ENCODE data around the gene GULP1. TPM values are rescaled to one million over a fixed set of nuclear protein-coding genes. Genes with fewer than 3 reads are reported as not detected.
A peak's percentile ranks its signal among the peaks of the same experiment; 100 is the strongest.

Gene GULP1
- polyA plus RNA-seq, 3 donors, result 51.1 to 66.6 (median 60.2) TPM

- no peak for DNase-seq (ENCODE audit: extremely low read depth in 1 of 11, low read depth in 9 of 11, low spot score in 4 of 11)
These were observed 24.7 kb downstream of the GULP1 start for GRCh38 chr2:188316342-188316741.

- DNase-seq (ENCODE audit: extremely low read depth in 1 of 11, low read depth in 9 of 11, low spot score in 4 of 11), result no peak
These were observed 25.2 kb downstream of the GULP1 start for GRCh38 chr2:188316791-188317423.

- DNase-seq (ENCODE audit: extremely low read depth in 1 of 11, low read depth in 9 of 11, low spot score in 4 of 11), result no peak
These were observed 26.6 kb downstream of the GULP1 start for GRCh38 chr2:188318161-188318749.

DNA sequence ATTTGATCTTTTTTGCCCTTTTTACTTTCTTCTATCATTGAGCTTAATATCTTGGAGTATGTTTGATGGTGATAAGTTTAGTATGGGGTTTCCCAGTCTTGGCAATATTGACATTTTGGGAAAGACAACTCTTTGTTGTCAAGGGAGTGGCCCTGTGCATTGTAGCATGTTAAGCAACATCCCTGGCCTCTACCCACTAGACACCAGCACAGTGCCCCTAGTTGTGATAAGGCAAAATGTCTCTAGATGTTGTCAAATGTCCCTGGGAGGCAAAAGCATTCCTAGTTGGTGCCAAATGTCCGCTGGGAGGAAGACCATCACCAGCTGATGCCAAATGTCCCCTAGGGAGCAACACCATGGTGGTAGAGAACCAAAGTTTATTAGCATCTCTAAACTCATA lies 28.2 kb downstream of the GULP1 start:
- DNase-seq (ENCODE audit: extremely low read depth in 1 of 11, low read depth in 9 of 11, low spot score in 4 of 11), result no peak

DNA sequence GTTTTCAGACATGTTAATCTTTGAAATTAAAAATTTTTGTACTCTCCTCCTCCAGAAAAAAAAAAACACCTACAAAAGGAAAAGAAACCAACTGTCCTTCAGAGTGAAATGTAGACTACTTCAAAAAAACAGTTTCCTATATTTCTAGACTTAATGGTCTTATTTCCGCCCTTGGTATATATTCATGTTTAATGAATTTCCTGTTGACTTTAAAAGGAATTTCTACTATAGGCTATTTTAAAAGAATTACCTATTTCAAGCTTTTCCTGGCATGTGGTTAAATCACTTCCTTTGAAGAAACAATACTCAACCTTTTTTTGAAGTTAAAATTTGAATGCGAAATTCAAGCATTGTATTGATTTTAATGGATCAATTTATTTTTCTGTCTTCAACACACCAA lies 29.2 kb downstream of the GULP1 start:
- DNase-seq (ENCODE audit: extremely low read depth in 1 of 11, low read depth in 9 of 11, low spot score in 4 of 11), result no peak

GRCh38 chr2:188322569-188323551 lies 31.2 kb downstream of the GULP1 start:
- DNase-seq (ENCODE audit: extremely low read depth in 1 of 11, low read depth in 9 of 11, low spot score in 4 of 11), result no peak

DNA sequence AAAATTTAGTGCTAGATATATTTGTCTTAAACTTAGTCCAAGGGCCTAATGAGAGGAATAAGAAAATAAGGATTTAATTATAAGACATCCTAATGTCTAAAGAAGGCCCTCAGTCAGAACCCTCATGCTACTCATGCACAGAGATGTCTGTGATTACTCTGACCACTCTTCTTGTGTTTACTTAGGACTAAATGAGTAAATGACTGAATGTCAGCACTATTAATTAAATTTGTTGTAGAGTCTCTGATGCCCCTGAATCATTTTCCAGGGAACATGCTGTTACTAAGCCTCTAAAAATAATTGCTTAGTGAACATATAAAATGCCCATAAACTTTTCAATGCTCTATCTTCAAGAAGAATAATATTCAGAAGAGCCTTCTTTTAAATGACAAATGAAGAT lies 32.4 kb downstream of the GULP1 start:
- DNase-seq (ENCODE audit: extremely low read depth in 1 of 11, low read depth in 9 of 11, low spot score in 4 of 11), result no peak

GRCh38 chr2:188326290-188326668 lies 34.6 kb downstream of the GULP1 start:
- no peak for DNase-seq (ENCODE audit: extremely low read depth in 1 of 11, low read depth in 9 of 11, low spot score in 4 of 11)

GRCh38 chr2:188326669-188327301 lies 35.1 kb downstream of the GULP1 start:
- DNase-seq (ENCODE audit: extremely low read depth in 1 of 11, low read depth in 9 of 11, low spot score in 4 of 11), result peak in 1 of 11 donors; percentile 18

DNA sequence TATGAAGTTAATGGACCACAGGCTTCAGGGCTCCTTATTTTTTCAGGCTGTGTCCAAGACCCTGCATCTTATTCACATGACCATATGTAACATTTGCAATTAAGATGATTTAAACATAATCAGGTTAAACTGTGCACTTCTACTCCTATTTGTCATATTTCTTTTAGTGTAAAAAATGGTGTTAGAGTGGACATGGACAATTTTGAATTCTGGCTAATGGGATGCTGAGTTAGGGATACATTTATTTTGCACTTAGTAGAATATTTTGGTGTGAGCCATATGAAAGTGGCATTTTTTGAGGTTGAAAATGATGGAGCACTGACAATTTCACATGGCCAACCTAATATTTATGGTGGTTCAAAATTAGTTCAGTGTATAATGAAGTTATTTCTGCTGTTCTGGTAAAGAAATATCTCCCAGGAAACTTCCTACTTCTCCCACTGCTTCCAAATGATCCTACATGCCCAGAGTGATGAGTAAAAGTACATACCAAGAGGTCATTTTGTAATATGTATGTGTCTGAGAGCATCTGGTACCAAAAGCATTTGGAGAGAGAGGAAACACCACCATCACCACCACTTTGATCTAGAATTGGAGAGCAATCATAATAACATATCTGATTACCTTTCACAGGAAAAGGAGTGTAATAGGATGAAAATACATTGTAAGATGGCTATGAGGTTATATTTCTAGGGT lies 36.0 kb downstream of the GULP1 start:
- DNase-seq (ENCODE audit: extremely low read depth in 1 of 11, low read depth in 9 of 11, low spot score in 4 of 11), result no peak

GRCh38 chr2:188328419-188328818 lies 36.7 kb downstream of the GULP1 start:
- DNase-seq (ENCODE audit: extremely low read depth in 1 of 11, low read depth in 9 of 11, low spot score in 4 of 11), result no peak

DNA sequence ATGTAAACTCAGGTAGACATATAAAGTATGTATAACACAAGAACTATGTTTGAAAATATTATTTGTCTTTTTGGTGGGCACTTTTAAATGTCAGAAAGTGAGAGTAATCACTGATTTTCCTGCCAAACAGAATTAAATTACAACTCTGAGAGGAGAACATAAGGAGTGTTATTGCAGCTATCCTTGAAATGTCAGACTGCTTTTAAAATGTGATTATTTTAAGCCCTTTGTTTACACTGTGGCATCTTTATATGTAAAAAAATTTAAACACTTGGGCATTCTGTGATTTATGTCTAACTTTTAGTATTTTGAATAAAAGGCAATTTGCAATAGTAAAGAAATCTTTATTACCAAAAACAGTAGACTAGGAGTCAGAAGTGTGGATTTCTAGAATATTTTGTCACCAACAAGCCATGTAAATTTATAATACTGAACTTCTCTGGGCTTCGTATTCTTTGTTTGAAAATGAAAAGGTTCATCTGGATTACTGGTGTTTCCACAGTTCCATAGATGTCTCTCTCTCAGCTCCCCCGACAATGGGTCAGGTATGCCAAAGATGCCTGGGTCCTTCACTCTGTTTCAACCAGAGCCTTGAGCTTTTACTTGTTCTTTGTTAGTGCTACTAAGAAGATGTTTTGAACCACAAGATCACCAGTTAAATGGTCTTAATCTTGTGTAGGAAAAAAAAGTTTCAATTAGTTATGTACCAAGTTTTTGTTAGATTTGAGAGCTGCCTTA lies 38.8 kb downstream of the GULP1 start:
- no peak for DNase-seq (ENCODE audit: extremely low read depth in 1 of 11, low read depth in 9 of 11, low spot score in 4 of 11)

DNA sequence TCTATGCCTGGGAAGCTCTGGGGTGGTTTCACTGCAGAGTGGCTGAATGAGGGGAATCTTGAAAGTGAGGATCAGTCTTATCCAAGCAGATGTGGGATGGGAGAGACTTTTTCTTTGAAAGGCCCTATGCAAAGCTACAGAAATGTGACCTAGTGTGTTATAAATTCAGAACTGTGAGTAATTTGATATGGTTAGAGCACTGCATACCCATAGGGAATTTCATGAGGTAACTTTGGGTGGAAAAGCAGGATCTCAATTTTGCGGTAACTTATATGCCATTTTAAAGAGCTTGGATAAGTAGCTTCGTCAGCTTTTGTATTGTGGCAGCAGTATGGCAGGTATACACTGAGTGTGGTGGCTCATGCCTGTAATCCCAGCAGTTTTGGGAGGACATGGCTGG lies 40.9 kb downstream of the GULP1 start:
- DNase-seq (ENCODE audit: extremely low read depth in 1 of 11, low read depth in 9 of 11, low spot score in 4 of 11), result no peak

DNA sequence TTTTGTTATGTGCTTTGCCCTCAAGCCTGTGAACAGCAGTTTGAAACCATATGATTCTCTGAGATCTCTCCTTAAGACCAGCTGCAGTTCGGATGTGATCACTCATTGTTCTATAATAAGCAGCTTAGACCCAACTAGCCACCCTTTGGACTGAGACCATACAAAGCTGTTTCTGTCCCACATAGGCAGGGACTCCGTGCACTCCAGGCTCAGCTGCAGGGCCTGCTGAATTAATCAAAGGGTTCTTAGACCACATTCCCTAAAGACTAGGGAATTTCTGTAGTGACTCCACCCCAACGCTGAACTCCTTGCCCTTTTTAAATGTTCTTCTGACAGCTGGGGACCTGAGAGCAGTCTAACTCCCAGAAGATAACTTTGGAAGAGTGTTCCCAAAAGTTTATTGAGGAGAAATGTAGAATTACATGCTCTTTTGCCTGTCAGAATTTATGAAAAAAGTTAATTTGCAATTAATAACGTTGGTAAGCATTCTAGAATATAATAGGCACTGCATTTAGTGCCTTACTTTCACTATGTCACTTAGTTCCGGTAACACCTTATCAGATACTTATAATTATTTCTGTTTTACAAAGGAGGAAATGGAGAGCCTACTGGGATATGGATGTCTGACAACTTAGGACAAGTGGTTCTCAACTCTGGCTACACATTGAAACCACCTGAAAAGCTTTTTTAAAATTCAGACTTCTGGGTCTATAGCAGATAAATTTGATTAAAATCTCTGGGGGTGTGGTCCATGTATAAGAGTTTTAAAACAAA lies 42.3 kb downstream of the GULP1 start:
- DNase-seq (ENCODE audit: extremely low read depth in 1 of 11, low read depth in 9 of 11, low spot score in 4 of 11), result no peak

DNA sequence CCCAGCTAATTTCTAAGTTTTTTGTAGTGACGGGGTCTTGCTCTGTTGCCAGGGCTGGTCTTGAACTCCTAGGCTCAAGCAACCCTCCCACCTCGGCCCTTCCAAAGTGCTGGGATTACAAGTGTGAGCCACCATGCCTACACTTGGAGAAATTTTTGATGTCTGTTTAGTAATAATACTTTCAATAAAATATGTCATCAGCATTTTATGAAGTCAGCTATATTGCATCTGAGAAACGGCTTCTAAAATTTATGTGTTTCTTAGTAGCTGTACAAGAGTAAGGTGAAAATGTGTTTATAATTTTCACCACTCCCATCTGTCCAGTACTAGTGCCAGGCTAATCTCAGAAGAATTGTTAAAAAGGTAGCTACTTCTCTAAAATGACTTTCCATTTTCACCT lies 46.8 kb downstream of the GULP1 start:
- DNase-seq (ENCODE audit: extremely low read depth in 1 of 11, low read depth in 9 of 11, low spot score in 4 of 11), result no peak

DNA sequence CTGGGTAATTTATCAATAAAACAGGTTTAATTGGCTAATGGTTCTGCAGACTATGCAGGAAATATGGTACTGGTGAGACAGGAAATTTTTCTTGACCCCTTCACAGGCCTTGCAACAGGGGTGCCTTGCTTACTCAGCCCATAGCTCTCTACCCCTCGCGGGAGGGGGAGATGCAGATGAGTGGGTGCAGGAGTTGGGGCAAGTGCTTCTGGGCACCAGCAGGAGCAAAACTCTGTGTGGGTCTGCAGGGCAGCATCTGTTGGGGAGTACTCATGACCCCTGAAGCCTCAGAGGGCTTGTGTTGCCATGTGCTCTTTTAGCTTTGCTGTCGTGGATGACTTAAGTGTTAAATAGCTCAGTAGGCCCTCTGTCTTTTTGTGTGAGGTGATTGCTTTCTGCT lies 48.6 kb downstream of the GULP1 start:
- DNase-seq (ENCODE audit: extremely low read depth in 1 of 11, low read depth in 9 of 11, low spot score in 4 of 11), result no peak

GRCh38 chr2:188345020-188345419 lies 53.3 kb downstream of the GULP1 start:
- DNase-seq (ENCODE audit: extremely low read depth in 1 of 11, low read depth in 9 of 11, low spot score in 4 of 11), result no peak

- no peak for DNase-seq (ENCODE audit: extremely low read depth in 1 of 11, low read depth in 9 of 11, low spot score in 4 of 11)
These were observed 53.8 kb downstream of the GULP1 start for GRCh38 chr2:188345426-188345825.

Data from renal cortex interstitium (tissue), 11 donors.